Left ventricle myocardium inferior (tissue), 1 donor: ENCODE results near the gene IQCE. TPM values are rescaled to one million over a fixed set of nuclear protein-coding genes. Genes with fewer than 3 reads are reported as not detected.
"Not testable (repeated sequence)": the region's sequence is repeated elsewhere in the genome, so short reads cannot be mapped to it uniquely, and the experiment has no call there.

Experiments used
- DNase-seq: peaks from one replicate; pipeline ENCODE4 v3.0.0-alpha.2; 2020
- H3K27ac ChIP-seq: fragments of 200-600 bp; replicated peaks from 2 replicates; pipeline ENCODE4 v1.8.0; 2021
- H3K27me3 ChIP-seq: fragments of 200-600 bp; 2 replicates; pipeline ENCODE4 v1.8.0; 2021; ENCODE audit warnings: low read depth
- H3K36me3 ChIP-seq: fragments of 200-600 bp; 2 replicates; pipeline ENCODE4 v1.8.0; 2021
- H3K4me1 ChIP-seq: fragments of 200-600 bp; 2 replicates; pipeline ENCODE4 v1.8.0; 2021
- H3K4me3 ChIP-seq: fragments of 200-600 bp; 2 replicates; pipeline ENCODE4 v1.8.0; 2021; ENCODE audit warnings: mild to moderate bottlenecking, moderate library complexity
- H3K9me3 ChIP-seq: fragments of 200-600 bp; replicated peaks from 2 replicates; pipeline ENCODE4 v1.8.0; 2021
- CTCF ChIP-seq: fragments of 200-600 bp; IDR thresholded peaks from 2 replicates; pipeline ENCODE4 v1.8.0; 2021; ENCODE audit warnings: antibody characterized with exemption, mild to moderate bottlenecking, borderline replicate concordance
- intact Hi-C: fragments of 100-400 bp; cut with micrococcal nuclease; formaldehyde crosslinking; loops from one replicate; pipeline ENCODE4 v1.11.0; 2022
- total RNA-seq: library from RNA; stranded (reverse); fragmentation: NEBNext Ultra II Directional; extraction: Animal tissue kit (Norgen Biotek cat#: 25700); gene quantifications from one replicate; pipeline ENCODE4 v1.2.1, GENCODE V29; 2021
- donor health status: DM: no; HTN: yes; CAD: no; lungs with severe emphysema.

Gene IQCE
- total RNA-seq, 1 donor from 2014 or later, result 11.5 TPM

- no peaks in the 10 kb centered on the region for H3K9me3 ChIP-seq
- no peaks in the 10 kb centered on the region for H3K27me3 ChIP-seq
- no peak for TF ChIP-seq CTCF
- H3K36me3 ChIP-seq, result peaks cover 7% of the 10 kb centered on the region
- H3K4me1 ChIP-seq, result peaks cover 53% of the 10 kb centered on the region
- H3K27ac ChIP-seq, result peak overlapping the region; percentile 100
- H3K4me3 ChIP-seq, result peak overlapping the region; percentile 95
- no peak for DNase-seq
- intact Hi-C loops, result no loop called here
These were observed 4.1 kb upstream of the IQCE start for GRCh38 chr7:2554661-2555111.

GRCh38 chr7:2555121-2556052, 3.4 kb upstream of the IQCE start, which contains the start of gene BRAT1:
Gene BRAT1, minus strand, starts transcription at chr7:2555524. Its CDS starts 1,093 bp downstream, at chr7:2554431.
- Histone ChIP-seq H3K4me3 (peak within 1 kb of the TSS; percentile 95), H3K27ac (peak within 1 kb of the TSS; percentile 100), H3K4me1 (peaks cover 60% of the 10 kb centered on the region), H3K9me3 (no peaks in the 10 kb centered on the region), H3K27me3 (no peaks in the 10 kb centered on the region), H3K36me3 (peaks cover 7% of the 10 kb centered on the region)
- intact Hi-C loops, result no loop called here
- DNase-seq, result peak; percentile 98
- TF ChIP-seq CTCF, result peak; percentile 59

- H3K4me1 ChIP-seq, result peaks cover 44% of the 10 kb centered on the region
- no peaks in the 10 kb centered on the region for H3K9me3 ChIP-seq
- no peaks in the 10 kb centered on the region for H3K36me3 ChIP-seq
- no peaks in the 10 kb centered on the region for H3K27me3 ChIP-seq
- no peak for TF ChIP-seq CTCF
- no peak for DNase-seq
- peak overlapping the region; percentile 94 for H3K4me3 ChIP-seq
- peak overlapping the region; percentile 83 for H3K27ac ChIP-seq
- intact Hi-C loops, result no loop called here
These were observed 638 bp downstream of the IQCE start for GRCh38 chr7:2559283-2559950.

DNA sequence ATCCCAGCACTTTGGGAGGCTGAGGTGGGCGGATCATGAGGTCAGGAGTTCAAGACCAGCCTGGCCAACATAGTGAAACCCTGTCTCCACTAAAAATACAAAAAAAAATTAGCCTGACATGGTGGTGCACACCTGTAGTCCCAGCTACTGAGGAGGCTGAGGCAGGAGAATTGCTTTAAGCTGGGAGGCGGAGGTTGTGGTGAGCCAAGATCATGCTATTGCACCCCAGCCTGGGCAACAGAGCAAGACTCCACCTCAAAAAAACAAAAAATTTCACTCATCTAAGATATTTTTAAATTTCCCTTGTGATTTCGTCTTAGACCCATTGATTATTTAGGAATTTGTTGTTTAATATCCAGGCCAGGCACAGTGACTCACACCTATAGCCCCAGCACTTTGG, 5.2 kb downstream of the IQCE start:
- DNase-seq, H3K4me3 ChIP-seq, H3K9me3 ChIP-seq, H3K27ac ChIP-seq, H3K36me3 ChIP-seq, intact Hi-C loops, H3K27me3 ChIP-seq: not testable (repeated sequence)
- H3K4me1 ChIP-seq, result peaks cover 30% of the 10 kb centered on the region

DNA sequence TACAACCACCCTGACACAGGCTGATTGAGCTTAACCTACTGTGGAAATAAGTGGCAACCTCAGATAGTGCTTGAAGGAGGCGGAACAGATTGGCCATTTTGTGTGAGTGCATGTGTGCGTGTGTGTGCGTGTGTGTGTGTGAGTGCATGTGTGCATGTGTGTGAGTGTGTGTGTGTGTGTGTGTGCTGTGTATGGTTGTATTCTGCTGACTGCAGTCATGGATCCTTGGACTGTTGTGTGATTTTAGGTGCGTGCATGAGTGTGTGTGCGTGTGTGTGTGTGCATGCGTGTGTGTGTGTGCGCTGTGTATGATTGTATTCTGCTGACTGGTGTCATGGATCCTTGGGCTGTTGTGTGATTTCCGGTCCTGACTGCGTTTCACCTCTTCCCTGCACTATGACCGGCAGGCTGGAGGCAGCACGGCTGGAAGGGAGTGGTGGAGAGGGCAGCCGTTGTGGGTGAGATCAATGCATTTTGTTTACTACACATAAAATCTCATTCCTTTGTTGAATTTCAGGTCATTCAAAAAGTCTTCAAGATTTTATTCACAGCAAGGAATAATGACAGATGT, 6.3 kb downstream of the IQCE start:
- no peak for TF ChIP-seq CTCF
- peaks cover 19% of the 10 kb centered on the region for H3K4me1 ChIP-seq
- H3K27ac ChIP-seq, result no peak overlapping the region
- H3K27me3 ChIP-seq, result no peaks in the 10 kb centered on the region
- intact Hi-C loops, result loop anchor here (5.0 kb wide), 1 partner anchor 117 kb away; no protein-coding TSS in a partner anchor
- DNase-seq, result no peak
- H3K9me3 ChIP-seq, result no peaks in the 10 kb centered on the region
- H3K4me3 ChIP-seq, result no peak overlapping the region
- H3K36me3 ChIP-seq, result peaks cover 6% of the 10 kb centered on the region
